Sigmoid colon (tissue), 4 donors: ENCODE results near the gene NPAS2.

Experiments
- EP300 ChIP-seq, 4 donors: sonication (generic); formaldehyde crosslinking; IDR thresholded peaks; one replicate each; pipeline ENCODE4 v1.6.1; 2017; ENCODE audit warnings: antibody characterized with exemption in 4 of 4
- POLR2AphosphoS5 ChIP-seq, 4 donors: sonication (generic); formaldehyde crosslinking; IDR thresholded peaks; one replicate each; pipeline ENCODE4 v1.6.1; 2017; ENCODE audit warnings: antibody characterized with exemption in 4 of 4
- TF ChIP-seq, protein P1 (sequence below), 4 experiments: fragments of 450-650 bp in 3 of 4; fragments of 200-600 bp in 1 of 4; IDR thresholded peaks; one replicate each; pipeline ENCODE4 v1.5.1; 2016 to 2019; ENCODE audit warnings: antibody characterized with exemption in 4 of 4, mild to moderate bottlenecking in 3 of 4, moderate library complexity in 2 of 4

DNA sequence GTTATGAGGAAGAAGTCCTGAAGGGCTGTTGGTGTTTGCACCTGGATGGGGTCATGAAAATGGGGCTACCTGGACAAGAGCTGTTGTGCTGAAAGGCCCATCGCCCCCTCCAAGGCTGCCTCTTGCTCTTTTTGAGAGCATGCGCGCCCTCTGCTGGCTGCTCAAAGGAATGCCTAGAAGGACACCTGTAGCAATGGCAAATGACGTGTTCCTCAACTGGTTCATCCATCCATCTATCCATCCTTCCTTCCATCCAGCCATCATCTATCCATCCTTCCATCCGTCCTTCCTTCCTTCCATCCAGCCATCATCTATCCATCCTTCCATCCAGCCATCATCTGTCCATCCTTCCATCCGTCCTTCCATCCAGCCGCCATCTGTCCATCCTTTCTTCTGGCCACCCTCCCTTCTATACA lies 165.0 kb downstream of the NPAS2 start:
- TF ChIP-seq EP300 (IDR thresholded peaks at IDR 0.05) (no peak), POLR2AphosphoS5 (IDR thresholded peaks at IDR 0.05) (peak in 1 of 4 donors; percentile 9)
- TF ChIP-seq, protein P1, sequence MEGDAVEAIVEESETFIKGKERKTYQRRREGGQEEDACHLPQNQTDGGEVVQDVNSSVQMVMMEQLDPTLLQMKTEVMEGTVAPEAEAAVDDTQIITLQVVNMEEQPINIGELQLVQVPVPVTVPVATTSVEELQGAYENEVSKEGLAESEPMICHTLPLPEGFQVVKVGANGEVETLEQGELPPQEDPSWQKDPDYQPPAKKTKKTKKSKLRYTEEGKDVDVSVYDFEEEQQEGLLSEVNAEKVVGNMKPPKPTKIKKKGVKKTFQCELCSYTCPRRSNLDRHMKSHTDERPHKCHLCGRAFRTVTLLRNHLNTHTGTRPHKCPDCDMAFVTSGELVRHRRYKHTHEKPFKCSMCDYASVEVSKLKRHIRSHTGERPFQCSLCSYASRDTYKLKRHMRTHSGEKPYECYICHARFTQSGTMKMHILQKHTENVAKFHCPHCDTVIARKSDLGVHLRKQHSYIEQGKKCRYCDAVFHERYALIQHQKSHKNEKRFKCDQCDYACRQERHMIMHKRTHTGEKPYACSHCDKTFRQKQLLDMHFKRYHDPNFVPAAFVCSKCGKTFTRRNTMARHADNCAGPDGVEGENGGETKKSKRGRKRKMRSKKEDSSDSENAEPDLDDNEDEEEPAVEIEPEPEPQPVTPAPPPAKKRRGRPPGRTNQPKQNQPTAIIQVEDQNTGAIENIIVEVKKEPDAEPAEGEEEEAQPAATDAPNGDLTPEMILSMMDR (IDR thresholded peaks at IDR 0.05) = peak; percentile 86 to 97 (median 88)
